Measurements from ENCODE around the gene ABR.

- TF ChIP-seq CTCF (IDR thresholded peaks at IDR 0.05), result no peak
- TF ChIP-seq POLR2AphosphoS5 (IDR thresholded peaks at IDR 0.05), result no peak
- no peak for TF ChIP-seq EP300 (IDR thresholded peaks at IDR 0.05)
- TF ChIP-seq POLR2A (IDR thresholded peaks at IDR 0.05), result no peak
Observed at GRCh38 chr17:1111599-1112443, 68.0 kb downstream of the ABR start.
